HepG2 (cell line): ENCODE results near the gene IL13.

Source experiments
- HDAC2 ChIP-seq: sonication (generic); formaldehyde crosslinking; IDR thresholded peaks from 2 replicates; pipeline ENCODE4 v1.4.0; 2020; ENCODE audit warnings: missing genetic modification reagents
- TRIM22 ChIP-seq: fragments of 450-650 bp; IDR thresholded peaks from 2 replicates; pipeline ENCODE4 v1.6.1; 2017
- ZC3H13 ChIP-seq: sonication (generic); formaldehyde crosslinking; IDR thresholded peaks from 2 replicates; pipeline ENCODE4 v1.8.1; 2023; ENCODE audit warnings: mild to moderate bottlenecking, missing genetic modification reagents, moderate library complexity
- ZNF460 ChIP-seq: sonication (generic); formaldehyde crosslinking; IDR thresholded peaks from 2 replicates; pipeline ENCODE4 v1.5.1; 2020; ENCODE audit warnings: missing genetic modification reagents, mild to moderate bottlenecking, borderline replicate concordance
- TF ChIP-seq, protein P1 (sequence below): sonication (generic); formaldehyde crosslinking; IDR thresholded peaks from 2 replicates; pipeline ENCODE4 v1.5.0; 2020; ENCODE audit warnings: mild to moderate bottlenecking, missing genetic modification reagents, moderate library complexity

GRCh38 chr5:132666310-132667123 is 8.5 kb downstream of the IL13 start:
- TF ChIP-seq, protein P1, sequence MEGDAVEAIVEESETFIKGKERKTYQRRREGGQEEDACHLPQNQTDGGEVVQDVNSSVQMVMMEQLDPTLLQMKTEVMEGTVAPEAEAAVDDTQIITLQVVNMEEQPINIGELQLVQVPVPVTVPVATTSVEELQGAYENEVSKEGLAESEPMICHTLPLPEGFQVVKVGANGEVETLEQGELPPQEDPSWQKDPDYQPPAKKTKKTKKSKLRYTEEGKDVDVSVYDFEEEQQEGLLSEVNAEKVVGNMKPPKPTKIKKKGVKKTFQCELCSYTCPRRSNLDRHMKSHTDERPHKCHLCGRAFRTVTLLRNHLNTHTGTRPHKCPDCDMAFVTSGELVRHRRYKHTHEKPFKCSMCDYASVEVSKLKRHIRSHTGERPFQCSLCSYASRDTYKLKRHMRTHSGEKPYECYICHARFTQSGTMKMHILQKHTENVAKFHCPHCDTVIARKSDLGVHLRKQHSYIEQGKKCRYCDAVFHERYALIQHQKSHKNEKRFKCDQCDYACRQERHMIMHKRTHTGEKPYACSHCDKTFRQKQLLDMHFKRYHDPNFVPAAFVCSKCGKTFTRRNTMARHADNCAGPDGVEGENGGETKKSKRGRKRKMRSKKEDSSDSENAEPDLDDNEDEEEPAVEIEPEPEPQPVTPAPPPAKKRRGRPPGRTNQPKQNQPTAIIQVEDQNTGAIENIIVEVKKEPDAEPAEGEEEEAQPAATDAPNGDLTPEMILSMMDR (CRISPR knock-in tag), result no peak
- TF ChIP-seq ZNF460 (CRISPR knock-in tag) (no peak), TRIM22 (no peak), ZC3H13 (no peak), HDAC2 (no peak)
